ENCODE measurements around the gene MYO1B. TPM values are rescaled to one million over a fixed set of nuclear protein-coding genes. Genes with fewer than 3 reads are reported as not detected.

Gene MYO1B
- total and polyA plus RNA-seq, 2 of the 4 experiments (the other 2 are of a cell fraction) = 57.2 to 116 TPM

- Histone ChIP-seq H3K27me3 (ENCODE audit: control insufficient read depth, insufficient read depth, low read length) (no peaks in the 10 kb centered on the region), H4K5ac (ENCODE audit: low read depth, low read length) (no peak overlapping the region), H4K8ac (ENCODE audit: low read depth in 2 of 2, low read length in 2 of 2) (no peak overlapping the region), H3K23ac (ENCODE audit: low read depth, low read length) (no peak overlapping the region), H3K56ac (ENCODE audit: extremely low read depth, insufficient read depth, low read length) (no peak overlapping the region), H3K9me3 (ENCODE audit: control insufficient read depth, insufficient read depth, low read length) (no peaks in the 10 kb centered on the region), H2AK5ac (ENCODE audit: low read depth, low read length) (no peak overlapping the region), H3K9ac (ENCODE audit: low read depth, low read length) (no peak overlapping the region), H3K4me3 (ENCODE audit: insufficient read depth, low read depth, low read length) (no peak overlapping the region), H2BK20ac (ENCODE audit: low read depth, low read length) (no peak overlapping the region), H2AFZ (replicated peaks; ENCODE audit: low read length, poor library complexity) (no peak overlapping the region), H2BK15ac (ENCODE audit: low read depth, low read length) (no peak overlapping the region), H3K14ac (replicated peaks; ENCODE audit: low read depth, low read length) (no peak overlapping the region), H4K20me1 (ENCODE audit: insufficient read depth, low read length) (no peaks in the 10 kb centered on the region), H4K91ac (ENCODE audit: insufficient read depth, low read depth, low read length) (no peak overlapping the region), H3K4me1 (ENCODE audit: control insufficient read depth, insufficient read depth, low read length) (peaks cover 7% of the 10 kb centered on the region), H3K9me1 (ENCODE audit: insufficient read depth, low read length) (peaks cover 3% of the 10 kb centered on the region; the same call in 1 of the 2 replicates), H3K36me3 (ENCODE audit: control insufficient read depth, insufficient read depth, low read length) (no peaks in the 10 kb centered on the region), H3K27ac (ENCODE audit: insufficient read depth, low read length) (no peak overlapping the region), H2AK9ac (replicated peaks; ENCODE audit: low read depth, low read length, poor library complexity) (no peak overlapping the region), H3K4me2 (ENCODE audit: low read depth, low read length) (no peak overlapping the region), H2BK120ac (ENCODE audit: low read depth, low read length) (no peak overlapping the region), H3K79me1 (ENCODE audit: low read depth in 1 of 2, low read length in 2 of 2) (peaks cover 0 to 5% of the 10 kb centered on the region in 2 experiments; a peak in 1 of 4 replicates), H3K4ac (ENCODE audit: low read depth, low read length) (no peak overlapping the region), H3K18ac (ENCODE audit: low read depth, low read length) (no peak overlapping the region), H2BK5ac (ENCODE audit: low read depth, low read length, poor library complexity, severe bottlenecking) (no peak overlapping the region)
- dilution Hi-C loops (cut with HindIII; ENCODE audit: low sequenced_read_pairs, unreplicated experiment) (no loop called here), intact Hi-C loops (cut with micrococcal nuclease) (no loop called here), in situ Hi-C loops (cut with MboI; ENCODE audit: low sequenced_read_pairs) (no loop called here)
- POLR2A ChIA-PET (ENCODE audit: unreplicated experiment) = no interaction called here
- TF ChIP-seq CHD1 (IDR thresholded peaks at IDR 0.05; ENCODE audit: low read depth, low read length) = no peak
- TF ChIP-seq MAFK (IDR thresholded peaks at IDR 0.05; ENCODE audit: low read depth, low read length) = no peak
- no peak for TF ChIP-seq CTCF (conservative IDR thresholded peaks at IDR 0.05; ENCODE audit: low read depth, low read length)
- TF ChIP-seq CEBPB (IDR thresholded peaks at IDR 0.05; ENCODE audit: low read depth, low read length) = no peak
- TF ChIP-seq RAD21 (IDR thresholded peaks at IDR 0.05; ENCODE audit: low read length) = no peak
- no peak for TF ChIP-seq POLR2A (IDR thresholded peaks at IDR 0.05; ENCODE audit: low read depth, low read length)
- no peak for TF ChIP-seq BHLHE40 (IDR thresholded peaks at IDR 0.05; ENCODE audit: low read depth, low read length)
- no peak for TF ChIP-seq FOS (IDR thresholded peaks at IDR 0.05; ENCODE audit: low read depth, low read length)
- TF ChIP-seq USF2 (IDR thresholded peaks at IDR 0.05; ENCODE audit: low read depth, low read length) = no peak
- TF ChIP-seq MXI1 (IDR thresholded peaks at IDR 0.05; ENCODE audit: borderline replicate concordance, low read depth, low read length) = no peak
- no peak for TF ChIP-seq NFE2L2 (IDR thresholded peaks at IDR 0.05; ENCODE audit: low read depth, low read length)
- TF ChIP-seq MAZ (IDR thresholded peaks at IDR 0.05; ENCODE audit: borderline replicate concordance, low read depth, low read length) = no peak
- TF ChIP-seq RFX5 (IDR thresholded peaks at IDR 0.05; ENCODE audit: low read depth, low read length) = no peak
- no peak for TF ChIP-seq SMC3 (IDR thresholded peaks at IDR 0.05; ENCODE audit: low read depth, low read length)
- no peak for TF ChIP-seq ELK1 (IDR thresholded peaks at IDR 0.05; ENCODE audit: borderline replicate concordance, low read depth, low read length)
- no peak for TF ChIP-seq RCOR1 (IDR thresholded peaks at IDR 0.05; ENCODE audit: insufficient replicate concordance, low read length)
- BruUV-seq (replicated peaks) = no TSS peak
- DNase-seq = no peak
- no CpG with 5 or more reads among the region's 1 CpG for WGBS, 2 experiments (ENCODE audit: extremely low coverage in 2 of 2, insufficient read length in 1 of 2)
- ATAC-seq (ENCODE audit: low read depth) = no peak
- CTCF ChIA-PET = interaction anchor here (0.6 to 1.0 kb wide), 2 partner anchors 276 to 447 kb away, joined by 3 read pairs; no protein-coding TSS in a partner anchor
Observed at GRCh38 chr2:191225690-191226089, 19.5 kb upstream of the MYO1B start.

Data from IMR-90 (cell line).